GM23248 (cell line): ENCODE results near the gene ST6GAL1. TPM values are rescaled to one million over a fixed set of nuclear protein-coding genes. Genes with fewer than 3 reads are reported as not detected.

Experiments
- DNase-seq: peaks from one replicate; pipeline ENCODE4 v3.0.0-alpha.2; 2015
- H2AFZ ChIP-seq: fragments of 200-600 bp; sonication (generic); 2 replicates; pipeline ENCODE4 v1.6.1; 2016; ENCODE audit warnings: antibody characterized with exemption
- H3F3A ChIP-seq: fragments of 200-600 bp; sonication (generic); 2 replicates; pipeline ENCODE4 v1.6.1; 2016; ENCODE audit warnings: mild to moderate bottlenecking, antibody characterized with exemption, mixed run types; ENCODE audit not compliant: insufficient read depth
- H3K27ac ChIP-seq: fragments of 200-600 bp; sonication (generic); 2 replicates; pipeline ENCODE4 v1.5.1; 2016; ENCODE audit warnings: mild to moderate bottlenecking
- H3K27me3 ChIP-seq: fragments of 200-600 bp; sonication (generic); replicated peaks from 2 replicates; pipeline ENCODE4 v1.6.1; 2016; ENCODE audit warnings: mild to moderate bottlenecking; ENCODE audit not compliant: insufficient read depth
- H3K36me3 ChIP-seq: fragments of 200-600 bp; sonication (generic); 2 replicates; pipeline ENCODE4 v1.6.1; 2016; ENCODE audit warnings: low read depth, mild to moderate bottlenecking
- H3K4me1 ChIP-seq: fragments of 200-600 bp; sonication (generic); 2 replicates; pipeline ENCODE4 v1.6.1; 2016; ENCODE audit warnings: mild to moderate bottlenecking; ENCODE audit not compliant: insufficient read depth
- H3K4me2 ChIP-seq: fragments of 200-600 bp; sonication (generic); one replicate; pipeline ENCODE4 v1.6.1; 2016; ENCODE audit warnings: mild to moderate bottlenecking; ENCODE audit not compliant: unreplicated experiment
- H3K4me3 ChIP-seq: fragments of 200-600 bp; sonication (generic); 2 replicates; pipeline ENCODE4 v1.5.1; 2016; ENCODE audit warnings: mild to moderate bottlenecking
- H3K79me2 ChIP-seq: fragments of 200-600 bp; sonication (generic); 2 replicates; pipeline ENCODE4 v1.6.1; 2016; ENCODE audit warnings: mild to moderate bottlenecking; ENCODE audit not compliant: insufficient read depth
- H3K9ac ChIP-seq: fragments of 200-600 bp; sonication (generic); 2 replicates; pipeline ENCODE4 v1.6.1; 2016; ENCODE audit warnings: mild to moderate bottlenecking
- H3K9me2 ChIP-seq: fragments of 200-600 bp; sonication (generic); 2 replicates; pipeline ENCODE4 v1.6.1; 2016; ENCODE audit warnings: mixed run types, mild to moderate bottlenecking, moderate library complexity; ENCODE audit not compliant: insufficient read depth
- H3K9me3 ChIP-seq: fragments of 200-600 bp; sonication (generic); one replicate; pipeline ENCODE4 v1.6.1; 2017; ENCODE audit warnings: low read depth
- H4K20me1 ChIP-seq: fragments of 200-600 bp; sonication (generic); 2 replicates; pipeline ENCODE4 v1.6.0; 2016; ENCODE audit not compliant: insufficient read depth
- EZH2 ChIP-seq: fragments of 200-600 bp; sonication (generic); IDR thresholded peaks from 2 replicates; pipeline ENCODE4 v1.6.1; 2018; ENCODE audit warnings: antibody characterized with exemption, mild to moderate bottlenecking; ENCODE audit not compliant: insufficient read depth, poor library complexity, severe bottlenecking
- EZH2phosphoT487 ChIP-seq: fragments of 200-600 bp; sonication (generic); IDR thresholded peaks from 2 replicates; pipeline ENCODE4 v1.6.1; 2018; ENCODE audit warnings: antibody characterized with exemption, moderate library complexity, mild to moderate bottlenecking, low read depth; ENCODE audit not compliant: insufficient read depth
- WGBS, 2 experiments: methylation state at CpG; one replicate each; pipeline ENCODE4 v1.1.6; 2015 to 2017; ENCODE audit warnings: low lambda C conversion rate in 2 of 2, low coverage in 1 of 2; ENCODE audit errors: missing lambda C conversion rate in 2 of 2; 5-methylcytosine and 5-hydroxymethylcytosine counted together
- in situ Hi-C: fragments of 300-500 bp; cut with MboI; formaldehyde crosslinking; loops from 2 replicates; pipeline ENCODE4 v1.15.0; 2020
- polyA plus RNA-seq: library from polyadenylated mRNA; unstranded; fragments of >200 nt; fragmentation: Nextera tagmentation; extraction: Ambion mirVana; gene quantifications from 2 replicates; pipeline ENCODE4 v1.2.1, GENCODE V29; 2016
- total RNA-seq: library from RNA; depleted of rRNA; stranded (reverse); fragments of >200 nt; shearing (Covaris generic); gene quantifications from 2 replicates; pipeline ENCODE4 v1.2.3, GENCODE V29; 2014

The ST6GAL1 gene
- total and polyA plus RNA-seq, 2 experiments from 2014 or later, result 0.20 TPM; not detected in 1

GRCh38 chr3:187072511-187072910 lies 142.2 kb downstream of the ST6GAL1 start:
- in situ Hi-C loops, result no loop called here
- H3K9me2 ChIP-seq, result no peaks in the 10 kb centered on the region
- H3F3A ChIP-seq, result no peaks in the 10 kb centered on the region
- no peaks in the 10 kb centered on the region for H4K20me1 ChIP-seq
- WGBS, 2 experiments, result 51 to 64% methylated on average over 5 of the region's 5 CpGs
- no peak overlapping the region for H3K9ac ChIP-seq
- no peaks in the 10 kb centered on the region for H3K79me2 ChIP-seq
- no peaks in the 10 kb centered on the region for H3K4me1 ChIP-seq
- no peak overlapping the region for H3K4me3 ChIP-seq
- no peak for DNase-seq
- no peaks in the 10 kb centered on the region for H3K9me3 ChIP-seq
- no peaks in the 10 kb centered on the region for H3K36me3 ChIP-seq
- H2AFZ ChIP-seq, result no peak overlapping the region
- no peak for TF ChIP-seq EZH2
- no peak for TF ChIP-seq EZH2phosphoT487
- H3K27me3 ChIP-seq, result no peaks in the 10 kb centered on the region; the same call in 1 of the 2 replicates
- no peak overlapping the region for H3K27ac ChIP-seq
- H3K4me2 ChIP-seq, result no peak overlapping the region

GRCh38 chr3:187073581-187074098 lies 143.3 kb downstream of the ST6GAL1 start:
- Histone ChIP-seq H3K79me2 (no peaks in the 10 kb centered on the region), H3K27me3 (no peaks in the 10 kb centered on the region; the same call in 1 of the 2 replicates), H3K9me2 (no peaks in the 10 kb centered on the region), H3K27ac (no peak overlapping the region), H3K9me3 (no peaks in the 10 kb centered on the region), H4K20me1 (no peaks in the 10 kb centered on the region), H3K4me3 (no peak overlapping the region), H3K9ac (no peak overlapping the region), H3K4me2 (no peak overlapping the region), H3K36me3 (no peaks in the 10 kb centered on the region), H3K4me1 (no peaks in the 10 kb centered on the region), H3F3A (no peaks in the 10 kb centered on the region), H2AFZ (no peak overlapping the region)
- WGBS, 2 experiments, result 48 to 54% methylated on average over 5 of the region's 5 CpGs
- no peak for TF ChIP-seq EZH2
- TF ChIP-seq EZH2phosphoT487, result no peak
- DNase-seq, result no peak
- in situ Hi-C loops, result no loop called here

GRCh38 chr3:187074846-187075245 lies 144.5 kb downstream of the ST6GAL1 start:
- in situ Hi-C loops, result no loop called here
- no peaks in the 10 kb centered on the region for H3K9me2 ChIP-seq
- no peaks in the 10 kb centered on the region for H3K36me3 ChIP-seq
- H3K4me3 ChIP-seq, result no peak overlapping the region
- H3K27ac ChIP-seq, result no peak overlapping the region
- no peak overlapping the region for H3K9ac ChIP-seq
- H3K4me2 ChIP-seq, result no peak overlapping the region
- H3F3A ChIP-seq, result no peaks in the 10 kb centered on the region
- TF ChIP-seq EZH2, result no peak
- TF ChIP-seq EZH2phosphoT487, result no peak
- H2AFZ ChIP-seq, result no peak overlapping the region
- no peaks in the 10 kb centered on the region; the same call in 1 of the 2 replicates for H3K27me3 ChIP-seq
- no peaks in the 10 kb centered on the region for H3K79me2 ChIP-seq
- H3K4me1 ChIP-seq, result no peaks in the 10 kb centered on the region
- no peaks in the 10 kb centered on the region for H4K20me1 ChIP-seq
- no peak for DNase-seq
- H3K9me3 ChIP-seq, result no peaks in the 10 kb centered on the region

GRCh38 chr3:187076297-187076696 lies 146.0 kb downstream of the ST6GAL1 start:
- 43 to 60% methylated on average over 6 of the region's 6 CpGs for WGBS, 2 experiments
- no peak for TF ChIP-seq EZH2
- TF ChIP-seq EZH2phosphoT487, result no peak
- in situ Hi-C loops, result no loop called here

GRCh38 chr3:187077085-187077484 lies 146.8 kb downstream of the ST6GAL1 start:
- in situ Hi-C loops, result no loop called here
- Histone ChIP-seq H3K4me2 (no peak overlapping the region), H3K9ac (no peak overlapping the region), H3K27ac (no peak overlapping the region), H3K79me2 (no peaks in the 10 kb centered on the region), H3K9me3 (no peaks in the 10 kb centered on the region), H4K20me1 (no peaks in the 10 kb centered on the region), H3F3A (no peaks in the 10 kb centered on the region), H3K4me1 (no peaks in the 10 kb centered on the region), H3K27me3 (no peaks in the 10 kb centered on the region; the same call in 1 of the 2 replicates), H3K4me3 (no peak overlapping the region), H3K36me3 (no peaks in the 10 kb centered on the region), H3K9me2 (no peaks in the 10 kb centered on the region), H2AFZ (no peak overlapping the region)
- no peak for DNase-seq
- TF ChIP-seq EZH2phosphoT487 (no peak), EZH2 (no peak)
- WGBS, 2 experiments, result 31 to 37% methylated on average over 3 of the region's 3 CpGs

More at GRCh38 chr3:187076297-187076696, 146.0 kb downstream of the ST6GAL1 start:
- H3K9ac ChIP-seq, result no peak overlapping the region
- no peak for DNase-seq
- H2AFZ ChIP-seq, result no peak overlapping the region
- no peak overlapping the region for H3K4me3 ChIP-seq
- H3K27me3 ChIP-seq, result no peaks in the 10 kb centered on the region; the same call in 1 of the 2 replicates
- no peaks in the 10 kb centered on the region for H3K4me1 ChIP-seq
- no peak overlapping the region for H3K27ac ChIP-seq
- H3K4me2 ChIP-seq, result no peak overlapping the region
- no peaks in the 10 kb centered on the region for H3F3A ChIP-seq
- H3K9me3 ChIP-seq, result no peaks in the 10 kb centered on the region
- H3K79me2 ChIP-seq, result no peaks in the 10 kb centered on the region
- H3K36me3 ChIP-seq, result no peaks in the 10 kb centered on the region
- no peaks in the 10 kb centered on the region for H4K20me1 ChIP-seq
- H3K9me2 ChIP-seq, result no peaks in the 10 kb centered on the region
